HG03060 (cell line): Measurements from ENCODE around the gene ADCY4.
"Not testable (repeated sequence)": the region's sequence is repeated elsewhere in the genome, so short reads cannot be mapped to it uniquely, and the experiment has no call there.

Experiments
- ATAC-seq: cut with Tn5 transposase; IDR thresholded peaks from one replicate; pipeline ENCODE4 v1.9.1; 2021; ENCODE audit warnings: low read depth, moderate number of reproducible peaks; ENCODE audit not compliant: unreplicated experiment

Gene ADCY4

GRCh38 chr14:24367514-24368211, 32.8 kb upstream of the ADCY4 start, which contains the start of gene NFATC4:
Gene NFATC4, plus strand, starts transcription at chr14:24368184. Its CDS starts 157 bp downstream, at chr14:24368341.
- no peak for ATAC-seq

DNA sequence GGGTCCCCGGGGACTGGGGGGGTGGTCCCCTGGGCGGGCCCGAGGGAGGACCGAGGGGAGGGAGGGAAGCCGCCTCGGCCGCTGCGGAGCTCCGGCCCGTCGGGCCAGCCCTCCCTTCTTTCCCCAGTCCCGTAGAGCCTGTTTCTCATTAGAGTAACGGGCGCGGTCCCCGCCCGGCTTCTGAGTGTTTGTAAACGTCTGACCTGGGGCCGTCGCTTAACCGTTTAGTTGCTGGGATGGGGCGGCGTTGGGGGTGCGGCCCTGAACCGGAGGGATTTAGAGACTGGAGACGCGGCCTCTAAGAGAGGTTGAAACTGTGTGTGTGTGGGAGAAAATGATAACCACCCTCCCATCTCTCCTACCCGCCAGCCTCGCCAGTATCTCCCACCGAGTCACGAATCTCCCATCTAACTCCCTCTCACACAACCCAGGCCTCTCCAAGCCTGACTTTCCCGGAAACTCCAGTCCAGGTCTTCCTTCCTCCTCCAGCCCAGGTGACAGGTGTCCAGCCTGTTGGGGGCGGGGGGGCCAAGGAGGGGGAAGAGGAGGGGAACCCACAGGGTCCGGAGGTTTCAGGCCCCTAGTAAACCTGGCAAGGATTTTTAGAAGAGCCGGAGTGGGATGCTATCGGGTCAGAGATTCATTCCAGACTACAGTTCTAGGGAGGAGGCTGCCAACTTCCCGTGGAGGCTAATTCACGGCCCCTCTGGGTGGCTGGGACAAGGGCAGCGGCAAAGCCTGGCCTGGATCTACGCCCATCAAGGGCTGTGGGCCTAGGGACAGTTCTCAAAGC, 32.0 kb upstream of the ADCY4 start:
- peak; percentile 24 for ATAC-seq

DNA sequence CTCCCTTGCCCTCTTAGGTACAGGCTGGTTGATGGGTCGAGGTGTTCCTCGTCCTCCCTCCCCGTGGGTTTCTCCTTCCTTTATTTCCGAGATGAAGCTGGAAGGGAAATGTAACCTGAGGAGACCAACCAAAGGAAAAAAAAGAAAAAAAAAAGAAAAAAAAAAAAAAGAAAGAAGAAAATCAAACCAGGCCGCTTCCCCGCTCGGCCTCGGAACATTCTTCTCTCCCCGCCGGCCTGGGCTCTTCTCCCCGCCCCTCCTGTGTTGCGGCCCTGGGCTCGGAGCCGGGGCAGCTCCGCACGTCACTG, 31.5 kb upstream of the ADCY4 start:
- peak; percentile 32 for ATAC-seq

DNA sequence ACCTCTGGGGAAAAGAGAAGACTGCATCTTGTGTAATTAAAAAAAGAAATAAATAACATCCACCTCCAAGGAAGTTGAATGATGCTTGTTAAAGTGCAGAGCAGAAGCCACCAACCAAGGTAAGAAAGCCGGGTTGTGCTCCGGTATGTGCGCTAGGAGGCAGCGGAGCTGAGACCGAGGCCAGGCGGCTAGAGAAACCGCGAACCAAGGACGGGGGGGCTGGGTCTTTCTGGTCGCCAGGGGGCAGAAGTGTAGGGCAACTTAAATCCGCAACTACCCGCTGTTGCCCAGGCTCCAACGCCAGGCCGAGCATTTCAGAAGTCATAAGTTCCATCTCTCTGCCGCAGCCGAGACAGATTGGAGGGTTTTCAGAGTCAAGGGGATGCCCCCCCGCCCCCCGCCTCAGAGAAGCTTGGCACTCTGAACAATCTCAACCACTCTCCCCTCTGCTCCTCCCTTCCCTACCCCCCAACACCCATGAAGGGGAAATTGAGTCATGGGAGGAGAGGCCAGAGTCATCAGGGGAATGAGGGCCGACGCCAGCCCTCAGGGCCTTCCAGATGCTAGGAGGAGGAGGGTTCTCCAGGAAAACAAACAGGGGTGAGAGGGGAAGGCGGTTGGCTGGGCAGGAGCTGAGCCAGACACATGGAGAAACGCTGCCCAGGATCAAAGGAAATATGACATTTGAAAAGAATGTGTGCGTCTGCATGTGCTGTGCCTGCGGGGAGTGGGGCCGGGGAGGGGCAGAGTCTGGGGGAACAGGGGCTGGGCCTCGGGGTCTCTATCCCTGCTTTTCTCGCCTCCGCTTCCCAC, 30.9 kb upstream of the ADCY4 start:
- ATAC-seq, result no peak

DNA sequence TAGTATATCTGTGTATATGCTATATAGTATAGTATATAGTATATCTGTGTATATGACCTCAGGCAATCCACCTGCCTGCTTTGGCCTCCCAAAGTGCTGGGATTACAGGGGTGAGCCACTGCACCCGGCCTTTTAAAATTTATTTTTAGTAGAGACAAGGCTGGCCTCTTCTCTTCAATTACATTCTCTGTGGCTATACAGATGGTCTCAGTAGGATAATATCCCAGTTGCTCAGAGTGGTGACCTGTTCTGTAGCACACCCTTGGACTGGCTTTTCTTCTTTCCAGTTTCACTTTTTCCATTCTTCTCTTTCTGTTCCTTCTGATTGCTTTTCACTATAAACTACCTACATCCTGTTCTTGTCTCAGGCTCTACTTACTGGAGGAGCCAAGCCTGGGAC, 30.0 kb upstream of the ADCY4 start:
- no peak for ATAC-seq

GRCh38 chr14:24363401-24363800, 28.5 kb upstream of the ADCY4 start:
- no peak for ATAC-seq

DNA sequence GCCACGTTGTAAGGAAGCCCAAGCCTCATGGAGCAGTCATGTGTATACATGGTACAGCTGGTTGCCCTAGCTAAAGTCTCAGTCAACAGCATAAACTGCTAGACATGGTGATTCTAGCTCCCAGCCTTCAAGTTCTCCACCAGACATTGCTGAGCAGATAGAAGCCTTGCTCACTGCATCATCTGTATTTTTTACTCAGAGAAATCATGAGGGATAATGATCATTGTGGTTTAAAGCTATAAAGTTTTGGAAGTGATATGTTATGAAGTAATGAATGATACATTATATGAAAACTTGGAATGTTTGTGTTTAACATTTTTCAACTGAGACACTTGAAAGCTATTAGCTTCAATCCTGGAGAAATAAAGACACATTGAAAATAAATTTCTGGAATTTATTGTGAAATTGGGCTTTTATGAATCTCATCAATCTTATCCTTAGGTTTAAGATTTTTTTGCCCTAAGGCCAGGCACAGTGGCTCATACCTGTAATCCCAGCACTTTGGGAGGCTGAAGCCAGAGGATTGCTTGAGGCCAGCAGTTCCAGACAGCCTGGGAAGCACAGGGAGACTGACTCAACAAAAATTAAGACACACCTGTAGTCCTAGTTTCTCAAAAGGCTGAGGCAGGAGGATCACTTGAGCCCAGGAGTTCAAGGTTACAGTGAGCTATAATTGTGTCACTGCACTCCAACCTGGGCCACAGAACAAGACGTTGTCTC, 27.5 kb upstream of the ADCY4 start:
- ATAC-seq, result no peak

GRCh38 chr14:24361326-24361725, 26.5 kb upstream of the ADCY4 start:
- no peak for ATAC-seq

DNA sequence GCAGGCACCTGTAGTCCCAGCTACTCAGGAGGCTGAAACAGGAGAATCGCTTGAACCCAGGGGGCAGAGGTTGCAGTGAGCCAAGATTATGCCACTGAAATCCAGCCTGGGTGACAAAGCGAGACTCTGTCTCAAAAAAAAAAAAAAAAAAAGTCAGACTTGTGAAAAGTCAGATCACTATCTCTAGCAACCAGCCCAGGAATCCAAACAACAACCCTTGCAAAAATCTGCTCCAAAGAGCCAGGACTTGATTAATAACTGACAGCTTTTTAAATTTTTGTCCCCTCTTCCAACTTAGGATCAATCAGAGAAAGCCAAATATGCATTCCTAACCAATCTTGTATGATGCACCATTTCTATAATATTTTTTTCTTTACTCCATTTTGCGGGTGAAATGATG, 25.4 kb upstream of the ADCY4 start:
- ATAC-seq, result no peak

DNA sequence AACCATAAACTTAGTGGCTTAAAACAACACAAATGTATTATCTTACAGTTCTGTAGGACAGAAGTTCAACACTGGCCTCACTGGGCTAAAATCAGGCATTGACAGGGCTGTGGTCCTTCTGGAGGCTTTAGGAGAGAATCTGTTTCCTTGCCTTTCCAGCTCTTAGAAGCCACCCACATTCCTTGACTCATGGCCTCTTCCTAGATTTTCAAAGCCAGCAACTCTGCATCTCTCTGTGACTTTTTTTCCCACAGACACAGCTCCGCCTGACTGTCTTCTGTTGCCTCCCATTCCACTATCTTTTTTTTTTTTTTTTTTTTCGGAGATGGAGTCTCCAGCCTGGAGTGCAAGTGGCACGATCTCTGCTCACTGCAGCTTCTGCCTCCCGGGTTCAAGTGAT, 21.3 kb upstream of the ADCY4 start:
- no peak for ATAC-seq

DNA sequence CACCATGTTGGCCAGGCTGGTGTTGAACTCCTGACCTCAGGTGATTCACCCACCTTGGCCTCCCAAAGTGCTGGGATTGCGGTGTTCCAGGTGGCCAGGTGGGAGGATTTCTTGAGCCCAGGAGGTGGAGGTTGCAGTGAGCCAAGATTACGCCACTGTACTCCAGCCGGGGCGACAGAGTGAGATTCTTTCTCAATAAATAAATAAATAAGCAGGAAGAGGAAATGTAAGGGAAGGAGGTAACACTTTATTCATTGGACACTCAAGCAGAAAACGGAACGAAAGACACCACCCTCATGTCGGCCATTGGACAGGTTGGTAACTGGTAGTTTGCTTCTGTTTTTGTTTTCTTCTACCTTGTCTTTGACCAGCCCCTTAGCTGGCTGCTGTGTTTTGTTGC, 20.1 kb upstream of the ADCY4 start:
- ATAC-seq, result no peak

- ATAC-seq, result not testable (repeated sequence)
Observed at GRCh38 chr14:24354482-24354825, 19.6 kb upstream of the ADCY4 start.

DNA sequence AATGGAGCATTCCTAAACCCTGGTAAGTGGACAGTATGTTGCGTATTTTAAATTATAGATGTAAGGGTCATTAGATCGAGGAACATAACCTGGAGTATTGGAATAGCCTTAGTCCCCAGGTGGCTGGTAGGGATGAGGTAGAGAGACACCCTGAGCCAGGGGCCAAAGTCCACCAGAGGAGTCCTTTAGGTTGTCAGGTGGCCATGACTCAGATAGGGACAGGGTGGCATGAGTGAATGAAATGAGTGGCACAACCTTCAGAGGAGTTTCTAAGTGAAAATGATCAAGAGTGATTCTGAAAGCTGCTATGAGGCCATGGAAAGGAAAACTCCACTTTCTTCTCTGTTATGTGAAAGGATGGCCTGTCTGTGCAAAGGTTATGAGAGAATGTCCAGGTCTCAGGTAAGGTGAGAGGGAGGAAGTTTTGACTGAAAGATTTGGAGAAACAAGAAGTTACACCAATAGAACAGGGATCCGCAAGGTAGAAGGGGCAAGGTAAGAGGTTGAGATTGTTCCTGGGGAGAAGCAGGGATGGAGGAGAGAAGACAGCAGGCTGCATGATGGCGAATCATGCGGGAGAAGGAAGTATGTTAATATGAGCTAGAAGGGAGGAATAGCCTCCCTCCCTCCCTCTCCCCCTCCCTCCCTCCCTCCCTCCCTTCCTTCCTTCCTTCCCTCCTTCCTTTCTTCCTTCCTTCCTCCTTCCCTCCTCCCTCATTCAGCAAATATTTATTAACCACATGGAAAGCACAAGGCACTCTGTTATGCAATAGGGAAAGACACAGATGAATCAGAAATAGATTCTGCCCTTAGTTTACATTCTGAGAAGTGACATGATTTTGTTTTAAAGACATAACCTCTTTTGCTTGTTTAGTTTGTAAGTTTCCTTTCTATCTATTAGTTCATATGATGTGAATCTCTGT, 18.9 kb upstream of the ADCY4 start:
- no peak for ATAC-seq

- ATAC-seq, result no peak
Observed at GRCh38 chr14:24351517-24351916, 16.6 kb upstream of the ADCY4 start.

GRCh38 chr14:24349742-24350141, 14.9 kb upstream of the ADCY4 start:
- no peak for ATAC-seq

DNA sequence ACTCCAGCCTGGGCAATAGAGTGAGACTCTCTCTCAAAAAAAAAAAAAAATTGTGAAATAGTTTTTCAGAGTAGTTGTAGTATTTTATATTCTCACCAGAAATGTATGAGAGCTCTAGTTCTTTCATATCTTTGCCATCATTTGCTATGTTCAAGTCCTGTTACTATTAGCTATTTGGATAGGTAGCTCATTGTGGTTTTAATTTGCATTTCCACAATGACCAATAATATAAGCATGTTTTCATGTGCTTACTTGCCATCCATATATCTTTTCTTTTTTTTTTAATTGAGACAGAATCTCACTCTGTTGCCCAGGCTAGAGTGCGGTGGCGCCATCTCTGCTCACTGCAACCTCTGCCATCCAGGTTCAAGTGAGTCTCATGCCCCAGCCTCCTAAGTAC, 13.3 kb upstream of the ADCY4 start:
- ATAC-seq, result no peak

DNA sequence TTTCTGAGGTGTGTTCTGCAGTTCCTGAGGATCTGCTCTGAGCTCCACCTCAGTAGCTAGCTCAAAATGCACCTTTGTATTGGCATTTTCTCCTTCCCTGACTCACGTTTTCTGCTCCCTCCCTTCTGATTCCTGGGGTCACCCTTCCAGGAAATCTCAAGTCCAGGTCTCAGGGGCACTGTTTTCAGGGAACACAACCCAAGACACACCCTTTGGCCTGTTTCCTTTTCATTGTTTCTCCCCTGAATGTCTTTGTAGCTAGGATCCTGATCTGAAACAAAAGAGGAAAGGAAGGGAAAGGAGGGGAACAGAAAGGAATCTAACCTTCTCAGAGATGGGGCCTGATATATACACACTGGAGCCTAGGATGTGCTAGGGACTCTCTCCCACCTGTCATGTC, 12.3 kb upstream of the ADCY4 start:
- ATAC-seq, result no peak

GRCh38 chr14:24343795-24344660, 9.2 kb upstream of the ADCY4 start:
- no peak for ATAC-seq

GRCh38 chr14:24342889-24343288, 8.0 kb upstream of the ADCY4 start:
- ATAC-seq, result no peak
